SK-MEL-5 (cell line): ENCODE measurements around the gene TMEM63C. TPM values are rescaled to one million over a fixed set of nuclear protein-coding genes. Genes with fewer than 3 reads are reported as not detected.
A peak's percentile ranks its signal among the peaks of the same experiment; 100 is the strongest.
"Not testable (repeated sequence)": the region's sequence is repeated elsewhere in the genome, so short reads cannot be mapped to it uniquely, and the experiment has no call there.

Experiments used
- DNase-seq: peaks from one replicate; pipeline ENCODE4 v3.0.0-alpha.2; 2016; ENCODE audit warnings: low read depth, low spot score
- in situ Hi-C: cut with HindIII; loops from 2 replicates; pipeline ENCODE4 v1.10.0; 2016; ENCODE audit warnings: low sequenced_read_pairs, high pct_unique_total_duplicates, low pct_unique_long_range_greater_than_20kb
- total RNA-seq: library from RNA; depleted of rRNA; stranded (reverse); fragments of >200 nt; shearing (Covaris generic); gene quantifications from 2 replicates; pipeline ENCODE4 v1.2.3, GENCODE V29; 2014

Gene TMEM63C
- total RNA-seq, 1 experiment from 2014 or later, result 0.66 TPM

- DNase-seq, result no peak
- in situ Hi-C loops, result no loop called here
These were observed 94.8 kb downstream of the TMEM63C start for GRCh38 chr14:77276295-77276935.

- in situ Hi-C loops, result no loop called here
- DNase-seq, result no peak
These were observed 95.4 kb downstream of the TMEM63C start for GRCh38 chr14:77276959-77277358.

DNA sequence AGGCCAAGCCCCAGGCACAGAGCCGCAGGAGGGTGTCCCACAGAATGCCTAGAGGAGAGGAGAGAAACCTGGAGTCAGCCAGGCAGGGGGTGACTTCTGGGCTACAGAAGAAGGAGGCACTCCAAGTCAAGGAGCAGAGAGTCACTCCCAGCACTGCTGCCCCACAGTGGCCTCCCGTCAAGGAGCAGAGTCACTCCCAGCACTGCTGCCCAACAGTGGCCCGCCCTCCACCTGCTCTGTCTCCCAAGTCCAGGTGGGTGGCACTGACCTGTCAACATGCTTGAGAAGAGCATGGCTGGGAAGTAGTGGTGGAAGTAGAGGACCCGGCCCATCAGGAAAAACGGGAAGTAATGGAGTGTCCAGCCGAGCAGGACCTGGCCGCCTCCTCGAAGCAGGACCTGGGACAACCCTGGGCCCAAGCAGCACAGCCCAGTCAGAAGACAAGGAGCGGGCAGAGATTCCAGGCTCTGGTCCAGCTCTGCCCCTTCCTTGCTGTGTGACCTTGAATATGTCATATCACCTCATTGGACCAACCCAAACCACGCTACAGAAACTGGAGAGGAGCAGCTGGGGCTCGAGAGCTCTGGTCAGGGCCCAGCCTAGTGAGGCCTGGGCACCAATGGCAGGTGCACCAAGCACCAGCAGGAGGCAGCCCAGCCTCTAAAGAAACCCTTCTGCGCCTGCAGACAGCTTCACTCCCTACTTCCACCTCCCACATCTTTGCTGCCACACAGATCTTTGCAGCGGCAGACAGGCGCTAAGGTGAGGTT is 97.0 kb downstream of the TMEM63C start:
- no peak for DNase-seq
- in situ Hi-C loops, result no loop called here

DNA sequence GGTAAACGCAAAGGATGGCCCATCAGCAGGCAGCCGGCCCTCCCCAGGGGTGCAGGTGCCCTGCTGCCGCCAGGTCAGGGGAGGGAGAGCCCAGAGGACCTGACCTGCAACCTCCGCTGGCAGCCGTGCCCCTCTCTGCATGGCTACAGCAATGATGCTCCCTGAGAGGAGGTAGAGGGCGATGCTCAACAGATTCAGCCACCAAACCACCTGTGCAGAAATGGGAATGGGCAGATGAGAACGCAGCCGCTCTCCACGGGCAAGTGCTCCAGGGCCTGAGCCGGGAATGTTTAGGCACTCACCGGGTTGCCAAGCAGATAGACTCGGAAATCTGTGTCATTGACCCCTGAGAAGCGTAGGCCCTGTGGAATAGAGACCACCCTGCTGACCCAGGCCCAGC is 98.1 kb downstream of the TMEM63C start:
- no peak for DNase-seq
- in situ Hi-C loops, result no loop called here

GRCh38 chr14:77280921-77281320 is 99.3 kb downstream of the TMEM63C start:
- in situ Hi-C loops, DNase-seq: not testable (repeated sequence)

GRCh38 chr14:77281852-77282410 is 100.3 kb downstream of the TMEM63C start:
- in situ Hi-C loops, result no loop called here
- no peak for DNase-seq

DNA sequence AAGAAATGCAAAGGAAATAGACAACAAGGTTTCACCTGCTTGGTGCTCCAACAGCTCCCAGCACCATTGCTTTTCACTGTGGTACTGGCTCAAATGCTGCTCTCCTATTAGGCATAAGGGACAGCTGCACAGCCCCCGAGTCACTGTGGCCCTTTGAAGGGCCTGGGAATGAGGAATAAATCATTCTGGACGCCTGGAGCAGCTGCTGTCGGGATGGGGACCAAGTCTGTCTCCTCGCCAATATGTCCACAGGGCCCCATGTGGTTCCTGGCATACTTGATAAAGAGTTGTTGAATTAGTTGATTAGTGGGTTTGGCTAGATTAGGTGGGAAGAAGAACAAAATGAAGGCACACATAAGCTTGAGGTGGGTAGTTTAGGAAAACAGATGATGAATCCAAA is 102.5 kb downstream of the TMEM63C start:
- no peak for DNase-seq
- in situ Hi-C loops, result no loop called here

GRCh38 chr14:77284466-77284865 is 102.9 kb downstream of the TMEM63C start:
- in situ Hi-C loops, result no loop called here
- DNase-seq, result no peak

GRCh38 chr14:77286576-77286975 is 105.0 kb downstream of the TMEM63C start:
- no peak for DNase-seq
- in situ Hi-C loops, result no loop called here

DNA sequence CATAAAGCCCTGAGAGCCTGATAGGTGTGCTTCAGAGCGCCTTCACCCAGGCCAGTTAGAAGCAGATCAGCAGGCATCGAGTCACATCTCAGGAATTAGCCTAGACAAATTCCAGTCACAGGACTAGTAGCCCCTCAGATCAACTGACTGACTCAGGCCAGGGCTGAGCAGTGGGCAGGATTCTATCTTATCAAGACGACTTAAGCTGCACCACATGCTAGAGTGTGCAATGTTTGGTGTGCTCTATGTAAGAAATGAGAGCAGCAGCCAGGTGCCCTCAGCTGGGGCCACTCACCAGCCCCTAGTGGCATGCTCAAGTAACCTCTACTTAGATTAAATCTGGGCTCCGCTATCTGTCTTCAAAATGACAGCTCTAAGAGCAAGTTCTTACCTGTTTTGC is 109.1 kb downstream of the TMEM63C start:
- DNase-seq, result no peak
- in situ Hi-C loops, result no loop called here

DNA sequence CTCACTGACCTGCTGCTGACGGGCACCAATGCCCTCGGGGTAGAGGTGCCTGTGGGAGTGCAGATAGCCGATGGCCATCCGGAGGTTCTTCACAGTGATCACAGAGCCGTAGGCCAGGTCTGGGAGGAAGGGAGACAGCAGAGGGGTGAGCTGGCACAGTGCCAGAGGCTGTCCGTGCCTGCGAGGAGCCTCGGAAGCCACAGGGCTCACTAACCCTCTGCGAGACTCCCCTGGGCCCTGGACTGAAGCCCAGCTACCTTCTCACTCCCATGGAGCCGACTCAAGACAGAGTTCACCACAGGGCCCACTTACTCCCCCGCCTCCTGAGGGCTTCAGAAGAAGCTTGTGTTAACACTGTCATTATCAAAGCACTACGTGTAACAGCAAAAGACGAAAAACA is 114.6 kb downstream of the TMEM63C start:
- in situ Hi-C loops, result no loop called here

DNA sequence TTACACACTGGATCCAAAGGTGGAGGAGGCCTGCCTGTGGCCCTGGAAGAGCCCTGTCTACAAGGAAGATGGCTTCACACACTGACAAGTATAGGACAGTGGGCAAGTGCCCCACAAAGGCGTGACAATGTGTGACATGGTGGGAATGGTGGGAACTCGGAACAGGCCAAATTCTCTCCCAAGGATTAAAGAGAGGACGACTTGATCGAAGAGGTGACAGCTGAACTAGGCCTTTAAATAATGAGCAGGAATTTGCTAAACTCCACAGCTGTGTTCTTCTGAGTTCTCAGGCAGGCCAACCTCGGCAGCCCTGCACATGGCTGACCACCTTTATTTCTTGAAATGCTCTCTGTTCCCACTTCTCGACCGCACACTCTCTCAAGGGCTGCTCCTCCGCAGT is 115.3 kb downstream of the TMEM63C start:
- in situ Hi-C loops, result no loop called here
- DNase-seq, result no peak

More for the DNA sequence above, 114.6 kb downstream of the TMEM63C start:
- DNase-seq, result no peak

- DNase-seq, result no peak
- in situ Hi-C loops, result no loop called here
These were observed 118.2 kb downstream of the TMEM63C start for GRCh38 chr14:77299771-77300170.

- DNase-seq, result peak; percentile 89
- in situ Hi-C loops, result no loop called here
These were observed 119.5 kb downstream of the TMEM63C start for GRCh38 chr14:77301103-77301502.

DNA sequence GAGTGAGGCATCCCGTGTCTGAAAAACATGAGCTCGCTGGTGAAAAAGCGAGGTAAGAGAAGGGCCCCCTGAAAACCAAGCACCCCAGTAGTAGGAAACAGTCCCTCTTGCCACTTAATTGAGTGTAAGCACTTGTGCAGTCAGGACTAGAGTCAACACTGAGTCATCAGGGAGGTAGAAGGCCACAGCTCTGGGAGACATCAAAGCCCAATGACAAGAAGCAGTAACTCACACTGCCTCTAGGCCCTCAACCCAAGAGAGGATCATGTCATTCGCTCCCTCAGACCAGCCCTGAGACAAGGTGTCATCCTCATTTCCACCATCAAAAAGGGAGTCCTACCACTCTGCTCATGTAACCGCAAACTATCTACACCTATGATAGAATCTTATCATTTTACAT is 121.3 kb downstream of the TMEM63C start:
- in situ Hi-C loops, result no loop called here
- no peak for DNase-seq

DNA sequence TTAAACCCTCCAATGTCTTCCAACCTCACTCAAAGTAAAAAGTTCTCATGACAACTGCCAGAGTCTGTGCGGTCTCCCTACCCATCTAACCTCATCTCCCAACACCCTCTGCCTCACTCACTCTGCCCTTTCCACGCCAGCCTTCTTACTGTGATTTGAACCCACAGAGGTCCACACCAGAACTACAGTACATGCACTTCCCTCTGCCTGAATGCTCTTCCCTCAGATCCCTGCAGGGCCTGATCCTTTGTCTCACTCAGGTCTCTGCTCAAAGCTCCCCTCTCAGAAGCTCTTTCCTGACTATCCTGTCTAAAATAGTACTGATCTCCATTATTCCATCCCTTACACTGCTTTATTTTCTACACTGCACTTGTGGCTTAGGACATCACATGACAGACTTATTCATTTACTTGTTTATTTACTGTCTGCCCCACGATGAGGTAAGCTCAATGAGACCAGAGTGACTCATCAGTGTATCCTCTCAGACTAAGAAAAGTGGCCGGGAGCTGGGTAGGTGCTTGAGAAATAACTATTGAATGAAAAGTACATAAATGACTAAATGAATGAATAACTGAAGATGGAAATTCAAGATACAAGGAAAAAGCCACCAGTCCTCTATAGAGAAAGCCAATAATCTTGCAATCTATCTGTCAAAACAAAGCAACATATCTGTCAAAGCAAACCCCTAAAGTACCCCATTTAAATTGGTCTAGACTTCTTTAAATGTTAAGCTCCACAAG is 122.0 kb downstream of the TMEM63C start:
- peak; percentile 87 for DNase-seq
- in situ Hi-C loops, result no loop called here

DNA sequence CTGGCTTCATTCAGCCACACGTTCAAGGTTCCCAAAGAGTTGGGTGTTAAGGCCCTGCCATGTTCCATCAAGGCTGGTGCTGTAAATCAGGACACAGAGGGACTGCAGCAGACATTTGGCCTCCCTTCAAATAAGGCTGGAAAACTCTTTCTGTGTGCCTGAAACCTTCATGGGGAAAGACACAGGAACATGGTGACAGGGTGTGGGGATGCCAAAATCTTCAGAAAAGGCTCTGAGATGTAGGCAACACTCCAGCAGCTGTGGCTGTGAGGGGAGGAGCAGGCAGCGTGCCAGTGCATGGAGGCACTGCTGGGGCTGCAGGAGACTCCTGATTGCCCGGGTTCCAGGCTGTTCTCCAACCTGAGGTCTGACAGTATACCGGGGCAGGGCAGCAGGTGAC is 124.1 kb downstream of the TMEM63C start:
- in situ Hi-C loops, result no loop called here

DNA sequence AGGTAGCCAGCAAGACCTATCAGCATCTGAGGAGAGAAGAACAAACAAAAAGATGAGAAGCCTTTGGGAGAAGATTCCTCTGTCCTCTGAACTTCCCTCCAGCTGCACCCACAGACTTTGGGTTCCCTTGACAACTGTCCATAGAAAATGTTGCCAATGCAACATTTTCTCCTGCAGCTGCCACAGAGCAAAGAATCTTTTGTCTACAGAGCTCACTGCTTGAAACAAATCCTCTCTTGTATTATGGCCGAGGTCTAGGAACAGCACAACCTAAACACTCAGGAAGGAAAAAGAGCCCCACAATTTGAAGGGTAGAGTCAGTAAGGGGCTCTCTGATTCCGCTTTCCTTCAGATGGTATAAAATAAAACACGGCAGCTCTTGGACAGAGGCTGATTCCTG is 124.8 kb downstream of the TMEM63C start:
- in situ Hi-C loops, result no loop called here
- peak; percentile 86 for DNase-seq

More for the DNA sequence above, 124.1 kb downstream of the TMEM63C start:
- DNase-seq, result no peak
